PC-9 (cell line): ENCODE measurements around the gene CRYGS.

Experiments used
- EZH2 ChIP-seq: fragments of 200-600 bp; sonication (generic); IDR thresholded peaks from 2 replicates; pipeline ENCODE4 v1.8.0; 2017; ENCODE audit warnings: antibody characterized with exemption, low read depth
- TF ChIP-seq, protein P1 (sequence below): fragments of 200-600 bp; sonication (generic); conservative IDR thresholded peaks from 2 replicates; pipeline ENCODE4 v1.6.1; 2017; ENCODE audit warnings: mixed run types, antibody characterized with exemption, mild to moderate bottlenecking, moderate library complexity

DNA sequence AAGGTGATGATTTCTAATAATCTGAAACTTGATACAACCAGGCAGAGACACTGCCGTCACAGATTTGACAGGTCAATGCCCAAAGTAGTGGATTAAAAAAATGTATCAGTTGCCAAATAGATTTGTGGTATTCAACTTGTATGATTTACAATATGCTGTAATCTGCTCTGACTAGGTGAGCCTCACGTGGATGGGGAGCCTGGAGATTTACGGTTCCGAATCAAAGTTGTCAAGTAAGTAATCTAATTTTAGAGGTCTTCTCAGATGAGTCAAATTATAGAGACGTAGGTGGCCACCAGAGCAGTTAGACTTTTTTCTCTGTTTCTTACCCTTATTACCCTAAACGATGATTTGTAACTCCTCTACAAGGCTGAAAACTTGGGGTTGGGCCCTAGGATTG lies 38.4 kb upstream of the CRYGS start:
- TF ChIP-seq, protein P1, sequence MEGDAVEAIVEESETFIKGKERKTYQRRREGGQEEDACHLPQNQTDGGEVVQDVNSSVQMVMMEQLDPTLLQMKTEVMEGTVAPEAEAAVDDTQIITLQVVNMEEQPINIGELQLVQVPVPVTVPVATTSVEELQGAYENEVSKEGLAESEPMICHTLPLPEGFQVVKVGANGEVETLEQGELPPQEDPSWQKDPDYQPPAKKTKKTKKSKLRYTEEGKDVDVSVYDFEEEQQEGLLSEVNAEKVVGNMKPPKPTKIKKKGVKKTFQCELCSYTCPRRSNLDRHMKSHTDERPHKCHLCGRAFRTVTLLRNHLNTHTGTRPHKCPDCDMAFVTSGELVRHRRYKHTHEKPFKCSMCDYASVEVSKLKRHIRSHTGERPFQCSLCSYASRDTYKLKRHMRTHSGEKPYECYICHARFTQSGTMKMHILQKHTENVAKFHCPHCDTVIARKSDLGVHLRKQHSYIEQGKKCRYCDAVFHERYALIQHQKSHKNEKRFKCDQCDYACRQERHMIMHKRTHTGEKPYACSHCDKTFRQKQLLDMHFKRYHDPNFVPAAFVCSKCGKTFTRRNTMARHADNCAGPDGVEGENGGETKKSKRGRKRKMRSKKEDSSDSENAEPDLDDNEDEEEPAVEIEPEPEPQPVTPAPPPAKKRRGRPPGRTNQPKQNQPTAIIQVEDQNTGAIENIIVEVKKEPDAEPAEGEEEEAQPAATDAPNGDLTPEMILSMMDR: no peak
- TF ChIP-seq EZH2: no peak
